GM19035 (cell line): ENCODE data around the gene ATP2A1.
"Not testable (repeated sequence)": the region's sequence is repeated elsewhere in the genome, so short reads cannot be mapped to it uniquely, and the experiment has no call there.

Experiments used
- ATAC-seq: cut with Tn5 transposase; IDR thresholded peaks from one replicate; pipeline ENCODE4 v1.9.1; 2021; ENCODE audit not compliant: unreplicated experiment

Gene ATP2A1

GRCh38 chr16:28932339-28933141, 54.3 kb downstream of the ATP2A1 start:
- no peak for ATAC-seq

GRCh38 chr16:28933171-28933570, 54.9 kb downstream of the ATP2A1 start:
- no peak for ATAC-seq

GRCh38 chr16:28935346-28935745, 57.1 kb downstream of the ATP2A1 start:
- no peak for ATAC-seq

- peak; percentile 76 for ATAC-seq
Measured at GRCh38 chr16:28935924-28936783, 57.9 kb downstream of the ATP2A1 start.

GRCh38 chr16:28936784-28937155, 58.5 kb downstream of the ATP2A1 start:
- no peak for ATAC-seq

- no peak for ATAC-seq
Measured at GRCh38 chr16:28937222-28937876, 59.1 kb downstream of the ATP2A1 start.

- no peak for ATAC-seq
Measured at GRCh38 chr16:28938721-28939120, 60.4 kb downstream of the ATP2A1 start.

GRCh38 chr16:28939825-28940224, 61.5 kb downstream of the ATP2A1 start:
- not testable (repeated sequence) for ATAC-seq

- ATAC-seq: no peak
Measured at GRCh38 chr16:28943281-28943680, 65.0 kb downstream of the ATP2A1 start.

- ATAC-seq: no peak
Measured at GRCh38 chr16:28946681-28947080, 68.4 kb downstream of the ATP2A1 start.

GRCh38 chr16:28950648-28951409, 72.5 kb downstream of the ATP2A1 start, which contains the start of gene NFATC2IP:
Gene NFATC2IP (plus strand): TSS chr16:28950937. CDS start chr16:28951012, 75 bp downstream.
- ATAC-seq: peak; percentile 94

GRCh38 chr16:28951410-28951943, 73.2 kb downstream of the ATP2A1 start:
- no peak for ATAC-seq
